ENCODE data around the gene PRKG1. TPM values are rescaled to one million over a fixed set of nuclear protein-coding genes. Genes with fewer than 3 reads are reported as not detected.

PRKG1 gene
- total RNA-seq, 2 experiments from 2014 or later = not detected

GRCh38 chr10:51103554-51104217 is 29.4 kb downstream of the PRKG1 start:
- no peak overlapping the region for H3K4me3 Mint-ChIP-seq
- H3K27me3 Mint-ChIP-seq (ENCODE audit: low read depth) = peaks cover 3% of the 10 kb centered on the region
- no peak overlapping the region for H3K27ac Mint-ChIP-seq
- CTCF ChIA-PET = interaction anchor here (0.5 kb wide), 1 partner anchor 821 kb away, joined by 4 read pairs; no protein-coding TSS in a partner anchor
- H3K36me3 Mint-ChIP-seq (ENCODE audit: low read depth) = no peaks in the 10 kb centered on the region
- H3K4me1 Mint-ChIP-seq (ENCODE audit: low read depth) = no peaks in the 10 kb centered on the region
- intact Hi-C loops (cut with micrococcal nuclease) = no loop called here
- H3K9me3 Mint-ChIP-seq = no peaks in the 10 kb centered on the region
- DNase-seq = no peak

GRCh38 chr10:51106311-51106945 is 32.1 kb downstream of the PRKG1 start:
- Mint-ChIP-seq H3K36me3 (ENCODE audit: low read depth) (no peaks in the 10 kb centered on the region), H3K27me3 (ENCODE audit: low read depth) (peaks cover 3% of the 10 kb centered on the region), H3K9me3 (no peaks in the 10 kb centered on the region), H3K27ac (no peak overlapping the region), H3K4me1 (ENCODE audit: low read depth) (no peaks in the 10 kb centered on the region), H3K4me3 (no peak overlapping the region)
- intact Hi-C loops (cut with micrococcal nuclease) = no loop called here
- DNase-seq = no peak
- CTCF ChIA-PET = no interaction called here

- intact Hi-C loops (cut with micrococcal nuclease) = no loop called here
- CTCF ChIA-PET = no interaction called here
- Mint-ChIP-seq H3K27ac (no peak overlapping the region), H3K27me3 (ENCODE audit: low read depth) (peaks cover 3% of the 10 kb centered on the region), H3K4me3 (no peak overlapping the region), H3K36me3 (ENCODE audit: low read depth) (no peaks in the 10 kb centered on the region), H3K4me1 (ENCODE audit: low read depth) (no peaks in the 10 kb centered on the region), H3K9me3 (no peaks in the 10 kb centered on the region)
- DNase-seq = no peak
These were observed 34.1 kb downstream of the PRKG1 start for GRCh38 chr10:51108406-51108805.

- no peak overlapping the region for H3K4me3 Mint-ChIP-seq
- H3K27me3 Mint-ChIP-seq (ENCODE audit: low read depth) = peaks cover 3% of the 10 kb centered on the region
- intact Hi-C loops (cut with micrococcal nuclease) = no loop called here
- H3K4me1 Mint-ChIP-seq (ENCODE audit: low read depth) = no peaks in the 10 kb centered on the region
- CTCF ChIA-PET = interaction anchor here (0.6 kb wide), 1 partner anchor 20 kb away, joined by 11 read pairs; no protein-coding TSS in a partner anchor
- no peaks in the 10 kb centered on the region for H3K9me3 Mint-ChIP-seq
- no peak for DNase-seq
- H3K36me3 Mint-ChIP-seq (ENCODE audit: low read depth) = no peaks in the 10 kb centered on the region
- no peak overlapping the region for H3K27ac Mint-ChIP-seq
These were observed 35.7 kb downstream of the PRKG1 start for GRCh38 chr10:51109801-51110533.

- no peak overlapping the region for H3K27ac Mint-ChIP-seq
- peaks cover 2% of the 10 kb centered on the region for H3K27me3 Mint-ChIP-seq (ENCODE audit: low read depth)
- no peaks in the 10 kb centered on the region for H3K9me3 Mint-ChIP-seq
- intact Hi-C loops (cut with micrococcal nuclease) = no loop called here
- DNase-seq = no peak
- no peak overlapping the region for H3K4me3 Mint-ChIP-seq
- H3K36me3 Mint-ChIP-seq (ENCODE audit: low read depth) = no peaks in the 10 kb centered on the region
- CTCF ChIA-PET = no interaction called here
- no peaks in the 10 kb centered on the region for H3K4me1 Mint-ChIP-seq (ENCODE audit: low read depth)
These were observed 37.7 kb downstream of the PRKG1 start for GRCh38 chr10:51112013-51112412.

GRCh38 chr10:51113007-51113406 is 38.7 kb downstream of the PRKG1 start:
- Mint-ChIP-seq H3K36me3 (ENCODE audit: low read depth) (no peaks in the 10 kb centered on the region), H3K4me3 (no peak overlapping the region), H3K4me1 (ENCODE audit: low read depth) (no peaks in the 10 kb centered on the region), H3K9me3 (no peaks in the 10 kb centered on the region), H3K27ac (no peak overlapping the region), H3K27me3 (ENCODE audit: low read depth) (no peaks in the 10 kb centered on the region)
- intact Hi-C loops (cut with micrococcal nuclease) = no loop called here
- CTCF ChIA-PET = no interaction called here
- DNase-seq = no peak

GRCh38 chr10:51117053-51117660 is 42.9 kb downstream of the PRKG1 start:
- no peak overlapping the region for H3K27ac Mint-ChIP-seq
- intact Hi-C loops (cut with micrococcal nuclease) = no loop called here
- CTCF ChIA-PET = no interaction called here
- H3K36me3 Mint-ChIP-seq (ENCODE audit: low read depth) = no peaks in the 10 kb centered on the region
- H3K4me3 Mint-ChIP-seq = no peak overlapping the region
- no peaks in the 10 kb centered on the region for H3K4me1 Mint-ChIP-seq (ENCODE audit: low read depth)
- DNase-seq = no peak
- H3K27me3 Mint-ChIP-seq (ENCODE audit: low read depth) = no peaks in the 10 kb centered on the region
- H3K9me3 Mint-ChIP-seq = no peaks in the 10 kb centered on the region

GRCh38 chr10:51117794-51118193 is 43.5 kb downstream of the PRKG1 start:
- no peaks in the 10 kb centered on the region for H3K36me3 Mint-ChIP-seq (ENCODE audit: low read depth)
- DNase-seq = no peak
- CTCF ChIA-PET = no interaction called here

GRCh38 chr10:51119441-51119840 is 45.2 kb downstream of the PRKG1 start:
- H3K36me3 Mint-ChIP-seq (ENCODE audit: low read depth) = no peaks in the 10 kb centered on the region
- intact Hi-C loops (cut with micrococcal nuclease) = no loop called here
- no peaks in the 10 kb centered on the region for H3K4me1 Mint-ChIP-seq (ENCODE audit: low read depth)
- H3K27ac Mint-ChIP-seq = no peak overlapping the region
- CTCF ChIA-PET = no interaction called here
- DNase-seq = no peak
- H3K4me3 Mint-ChIP-seq = no peak overlapping the region
- H3K27me3 Mint-ChIP-seq (ENCODE audit: low read depth) = no peaks in the 10 kb centered on the region
- no peaks in the 10 kb centered on the region for H3K9me3 Mint-ChIP-seq

More at GRCh38 chr10:51117794-51118193, 43.5 kb downstream of the PRKG1 start:
- Mint-ChIP-seq H3K9me3 (no peaks in the 10 kb centered on the region), H3K4me3 (no peak overlapping the region), H3K4me1 (ENCODE audit: low read depth) (no peaks in the 10 kb centered on the region), H3K27me3 (ENCODE audit: low read depth) (no peaks in the 10 kb centered on the region), H3K27ac (no peak overlapping the region)
- intact Hi-C loops (cut with micrococcal nuclease) = no loop called here

- Mint-ChIP-seq H3K4me3 (no peak overlapping the region), H3K27ac (no peak overlapping the region), H3K36me3 (ENCODE audit: low read depth) (no peaks in the 10 kb centered on the region), H3K9me3 (peaks cover under 1% of the 10 kb centered on the region), H3K4me1 (ENCODE audit: low read depth) (no peaks in the 10 kb centered on the region), H3K27me3 (ENCODE audit: low read depth) (no peaks in the 10 kb centered on the region)
- CTCF ChIA-PET = no interaction called here
- no peak for DNase-seq
- intact Hi-C loops (cut with micrococcal nuclease) = no loop called here
These were observed 47.6 kb downstream of the PRKG1 start for GRCh38 chr10:51121861-51122260.

- H3K4me1 Mint-ChIP-seq (ENCODE audit: low read depth) = no peaks in the 10 kb centered on the region
- H3K9me3 Mint-ChIP-seq = peaks cover 4% of the 10 kb centered on the region
- no peak overlapping the region for H3K27ac Mint-ChIP-seq
- no peak overlapping the region for H3K4me3 Mint-ChIP-seq
- no peaks in the 10 kb centered on the region for H3K36me3 Mint-ChIP-seq (ENCODE audit: low read depth)
- no peak for DNase-seq
- no peaks in the 10 kb centered on the region for H3K27me3 Mint-ChIP-seq (ENCODE audit: low read depth)
- CTCF ChIA-PET = interaction anchor here (0.6 kb wide), 1 partner anchor 11 kb away, joined by 3 read pairs; no protein-coding TSS in a partner anchor
- intact Hi-C loops (cut with micrococcal nuclease) = no loop called here
These were observed 50.6 kb downstream of the PRKG1 start for GRCh38 chr10:51124852-51125251.

- CTCF ChIA-PET = interaction anchor here (0.6 kb wide), 1 partner anchor 11 kb away, joined by 3 read pairs; no protein-coding TSS in a partner anchor
- no peak for DNase-seq
- Mint-ChIP-seq H3K27me3 (ENCODE audit: low read depth) (no peaks in the 10 kb centered on the region), H3K27ac (no peak overlapping the region), H3K4me3 (no peak overlapping the region), H3K36me3 (ENCODE audit: low read depth) (no peaks in the 10 kb centered on the region), H3K4me1 (ENCODE audit: low read depth) (no peaks in the 10 kb centered on the region), H3K9me3 (peaks cover 4% of the 10 kb centered on the region)
- intact Hi-C loops (cut with micrococcal nuclease) = no loop called here
These were observed 51.2 kb downstream of the PRKG1 start for GRCh38 chr10:51125518-51125917.

Data from activated naive CD4-positive, alpha-beta T cell treated with anti-CD3 and anti-CD28 coated beads for 36 hours (primary cell).